SKM-1 treated with dmso at 0.1 percent for 144 hours (cell line): Measurements from ENCODE around the gene ARPC2.

Experiments used
- DNase-seq: peaks from one replicate; lab custom pipeline; 2025; ENCODE audit not compliant: unreplicated experiment; lab: John Stamatoyannopoulos, UW

The ARPC2 gene

GRCh38 chr2:218252509-218253231 is 35.7 kb downstream of the ARPC2 start:
- DNase-seq, result no peak

- no peak for DNase-seq
These were observed 36.2 kb downstream of the ARPC2 start for GRCh38 chr2:218253232-218253625.

- DNase-seq, result no peak
These were observed 38.5 kb downstream of the ARPC2 start for GRCh38 chr2:218255446-218255845.

- DNase-seq, result no peak
These were observed 39.8 kb downstream of the ARPC2 start for GRCh38 chr2:218256612-218257350.

GRCh38 chr2:218257390-218257981 is 40.5 kb downstream of the ARPC2 start:
- DNase-seq, result peak; percentile 84

- DNase-seq, result peak; percentile 10
These were observed 42.3 kb downstream of the ARPC2 start for GRCh38 chr2:218259099-218259961.

GRCh38 chr2:218260166-218260565 is 43.2 kb downstream of the ARPC2 start:
- no peak for DNase-seq

GRCh38 chr2:218260742-218261422 is 43.9 kb downstream of the ARPC2 start, which contains the start of gene GPBAR1:
TSS of gene GPBAR1 (plus strand) at chr2:218261015. CDS start at chr2:218262725, 1,710 bp downstream.
- no peak for DNase-seq

GRCh38 chr2:218261423-218262236 is 44.6 kb downstream of the ARPC2 start:
- DNase-seq, result peak; percentile 12

GRCh38 chr2:218262237-218262600 is 45.2 kb downstream of the ARPC2 start:
- DNase-seq, result no peak

GRCh38 chr2:218262631-218263586 is 45.9 kb downstream of the ARPC2 start:
- DNase-seq, result no peak

- no peak for DNase-seq
These were observed 47.0 kb downstream of the ARPC2 start for GRCh38 chr2:218263817-218264641.

- DNase-seq, result no peak
These were observed 48.0 kb downstream of the ARPC2 start for GRCh38 chr2:218264773-218265561.

GRCh38 chr2:218265626-218266025 is 48.6 kb downstream of the ARPC2 start:
- DNase-seq, result no peak

- DNase-seq, result no peak
These were observed 49.5 kb downstream of the ARPC2 start for GRCh38 chr2:218266316-218266979.

- DNase-seq, result no peak
These were observed 50.3 kb downstream of the ARPC2 start for GRCh38 chr2:218267259-218267658.
